Measurements from ENCODE around the gene ZMPSTE24. TPM values are rescaled to one million over a fixed set of nuclear protein-coding genes. Genes with fewer than 3 reads are reported as not detected.

Gene ZMPSTE24
- total RNA-seq, 4 donors from 2014 or later = 37.4 to 49.8 (median 48.9) TPM

- Histone ChIP-seq H3K27me3 (no peaks in the 10 kb centered on the region), H3K4me1 (no peaks in the 10 kb centered on the region), H3K36me3 (peaks cover 0 to 47% (median 19%) of the 10 kb centered on the region in 4 donors), H3K4me3 (no peak overlapping the region), H3K27ac (replicated peaks in 1 of 4) (no peak overlapping the region), H3K9me3 (no peaks in the 10 kb centered on the region)
- intact Hi-C loops (cut with DNase I) = no loop called here
- WGBS = 71% methylated on average over 3 of the region's 3 CpGs
- DNase-seq (ENCODE audit: extremely low spot score) = no peak
- TF ChIP-seq CTCF (IDR thresholded peaks at IDR 0.05) (no peak), EP300 (IDR thresholded peaks at IDR 0.05) (no peak), POLR2AphosphoS5 (IDR thresholded peaks at IDR 0.05) (no peak), POLR2A (IDR thresholded peaks at IDR 0.05; ENCODE audit: low read depth) (no peak)
These were observed 35.9 kb upstream of the ZMPSTE24 start for GRCh38 chr1:40221977-40222772.

- Histone ChIP-seq H3K9me3 (no peaks in the 10 kb centered on the region), H3K4me1 (no peaks in the 10 kb centered on the region), H3K36me3 (peaks cover 0 to 52% (median 19%) of the 10 kb centered on the region in 4 donors), H3K27ac (replicated peaks in 1 of 4) (no peak overlapping the region), H3K4me3 (no peak overlapping the region), H3K27me3 (no peaks in the 10 kb centered on the region)
- TF ChIP-seq POLR2A (IDR thresholded peaks at IDR 0.05; ENCODE audit: low read depth) (no peak), POLR2AphosphoS5 (IDR thresholded peaks at IDR 0.05) (no peak), CTCF (IDR thresholded peaks at IDR 0.05) (no peak), EP300 (IDR thresholded peaks at IDR 0.05) (no peak)
- intact Hi-C loops (cut with DNase I) = no loop called here
- no peak for DNase-seq (ENCODE audit: extremely low spot score)
- 92% methylated on average over 6 of the region's 6 CpGs for WGBS
These were observed 34.0 kb upstream of the ZMPSTE24 start for GRCh38 chr1:40224040-40224439.

- TF ChIP-seq POLR2AphosphoS5 (IDR thresholded peaks at IDR 0.05) = no peak
- TF ChIP-seq POLR2A (IDR thresholded peaks at IDR 0.05; ENCODE audit: low read depth) = no peak
- no peak for TF ChIP-seq CTCF (IDR thresholded peaks at IDR 0.05)
- TF ChIP-seq EP300 (IDR thresholded peaks at IDR 0.05) = no peak
- H3K4me3 ChIP-seq = no peak overlapping the region
- H3K4me1 ChIP-seq = no peaks in the 10 kb centered on the region
- no peak for DNase-seq (ENCODE audit: extremely low spot score)
- no peaks in the 10 kb centered on the region for H3K9me3 ChIP-seq
- H3K27ac ChIP-seq (replicated peaks in 1 of 4) = no peak overlapping the region
- intact Hi-C loops (cut with DNase I) = no loop called here
- no peaks in the 10 kb centered on the region for H3K27me3 ChIP-seq
- WGBS = 93% methylated on average over 3 of the region's 3 CpGs
- H3K36me3 ChIP-seq = peaks cover 0 to 68% (median 21%) of the 10 kb centered on the region in 4 donors
These were observed 31.8 kb upstream of the ZMPSTE24 start for GRCh38 chr1:40226192-40226591.

- TF ChIP-seq POLR2AphosphoS5 (IDR thresholded peaks at IDR 0.05) (no peak), CTCF (IDR thresholded peaks at IDR 0.05) (no peak), EP300 (IDR thresholded peaks at IDR 0.05) (no peak), POLR2A (IDR thresholded peaks at IDR 0.05; ENCODE audit: low read depth) (no peak)
- Histone ChIP-seq H3K4me1 (no peaks in the 10 kb centered on the region), H3K9me3 (no peaks in the 10 kb centered on the region), H3K4me3 (no peak overlapping the region), H3K27me3 (no peaks in the 10 kb centered on the region), H3K36me3 (peaks cover 37 to 92% (median 54%) of the 10 kb centered on the region in 4 donors), H3K27ac (replicated peaks in 1 of 4) (no peak overlapping the region)
- no peak for DNase-seq (ENCODE audit: extremely low spot score)
- WGBS = 86% methylated on average over 4 of the region's 4 CpGs
- intact Hi-C loops (cut with DNase I) = no loop called here
These were observed 25.6 kb upstream of the ZMPSTE24 start for GRCh38 chr1:40232444-40232843.
